GM18951 (cell line): ENCODE data around the gene TOLLIP.
"Not testable (repeated sequence)": the region's sequence is repeated elsewhere in the genome, so short reads cannot be mapped to it uniquely, and the experiment has no call there.

Experiments
- POLR2A ChIP-seq: IDR thresholded peaks from 4 replicates; pipeline ENCODE4 v1.6.1; 2011; ENCODE audit warnings: mild to moderate bottlenecking; ENCODE audit not compliant: insufficient read length, insufficient read depth; ENCODE audit errors: extremely low read depth
- in situ Hi-C: fragments of 300-500 bp; cut with MboI; formaldehyde crosslinking; loops from one replicate; pipeline ENCODE4 v1.12.0; 2022; ENCODE audit warnings: low sequenced_read_pairs, mixed read lengths, inconsistent platforms; ENCODE audit not compliant: unreplicated experiment

The TOLLIP gene

DNA sequence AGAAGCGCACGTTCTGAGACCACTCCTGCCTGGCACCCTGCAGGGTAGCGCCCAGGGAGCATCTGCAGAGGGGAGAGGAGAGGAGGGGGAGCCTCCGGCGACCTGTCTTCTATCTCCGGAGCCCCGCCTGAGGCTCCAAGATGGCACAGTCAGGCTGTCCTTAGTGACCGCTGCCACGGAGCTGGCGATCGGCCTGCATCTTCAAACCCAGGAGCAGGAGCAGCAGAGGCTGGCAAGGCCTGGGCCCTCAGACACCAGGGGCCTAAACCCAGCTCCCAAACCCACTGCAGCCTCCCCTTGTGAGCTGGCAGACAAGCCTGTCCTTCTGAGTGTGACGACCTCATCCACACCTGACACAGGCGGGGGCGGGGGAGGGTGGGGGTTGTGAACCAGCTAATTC lies 34.9 kb downstream of the TOLLIP start:
- no peak for TF ChIP-seq POLR2A
- in situ Hi-C loops, result no loop called here

DNA sequence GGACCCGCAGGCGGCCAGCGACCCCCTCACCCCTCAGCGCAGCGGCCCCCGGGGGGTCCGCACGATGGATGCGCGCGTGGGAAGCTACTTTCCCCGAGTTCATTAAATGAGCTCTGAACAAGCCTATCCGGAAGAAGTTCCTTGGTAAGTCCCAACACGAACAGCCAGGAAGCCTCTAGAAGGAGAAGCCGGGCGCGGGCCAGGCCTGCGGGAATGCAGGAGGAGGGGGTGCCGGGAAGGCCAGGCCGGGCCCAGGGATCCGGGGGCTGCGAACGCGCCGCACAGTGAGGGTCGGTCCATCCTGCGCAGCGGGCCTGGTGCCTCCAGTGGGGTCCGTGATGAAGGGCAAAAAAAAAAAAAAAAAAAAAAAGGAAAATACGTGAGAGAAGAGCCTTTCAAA lies 36.9 kb downstream of the TOLLIP start:
- in situ Hi-C loops, result no loop called here

DNA sequence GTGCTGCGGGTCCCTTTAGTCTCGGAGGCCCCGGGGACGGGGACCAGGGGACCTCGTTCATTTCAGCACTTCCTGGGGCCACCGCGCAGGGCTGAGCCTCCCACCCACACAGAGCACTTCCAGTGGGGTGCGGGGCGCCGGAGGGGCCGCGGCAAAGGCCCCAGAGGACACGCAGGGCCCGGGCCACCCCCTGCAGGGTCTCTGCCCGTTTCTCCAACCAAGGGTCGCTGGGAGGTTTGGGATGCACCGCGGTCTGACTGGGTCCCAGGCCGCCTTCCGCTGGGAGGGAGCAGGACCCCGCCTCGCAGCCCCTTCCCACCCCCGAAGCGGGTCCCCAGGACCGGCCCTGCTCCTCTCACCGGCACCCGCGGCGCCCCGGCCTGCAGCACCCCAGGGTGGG lies 37.5 kb downstream of the TOLLIP start:
- TF ChIP-seq POLR2A, result no peak

More for the DNA sequence above, 36.9 kb downstream of the TOLLIP start:
- TF ChIP-seq POLR2A, result no peak

DNA sequence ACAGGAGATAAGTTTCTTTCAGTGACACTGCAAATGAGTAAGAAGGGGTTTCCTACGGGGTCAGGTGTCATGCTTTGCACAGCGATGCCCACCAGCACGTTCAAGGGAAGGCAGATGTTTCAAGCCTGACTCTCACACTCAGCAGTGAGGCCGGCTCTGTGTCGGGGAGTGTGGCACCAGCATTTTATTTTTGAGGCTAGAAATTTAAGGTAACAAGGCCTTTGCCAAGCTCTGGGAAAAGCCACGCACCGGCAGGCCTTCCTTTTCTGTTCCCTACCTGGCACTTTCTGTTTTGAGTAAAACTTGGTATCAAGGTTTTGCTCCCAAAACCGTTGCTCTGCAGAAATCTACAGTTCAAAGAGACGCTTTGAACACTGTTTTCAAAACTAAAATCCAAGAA lies 38.0 kb downstream of the TOLLIP start:
- in situ Hi-C loops, result no loop called here
- TF ChIP-seq POLR2A, result no peak

More for the DNA sequence above, 37.5 kb downstream of the TOLLIP start:
- in situ Hi-C loops, result no loop called here

DNA sequence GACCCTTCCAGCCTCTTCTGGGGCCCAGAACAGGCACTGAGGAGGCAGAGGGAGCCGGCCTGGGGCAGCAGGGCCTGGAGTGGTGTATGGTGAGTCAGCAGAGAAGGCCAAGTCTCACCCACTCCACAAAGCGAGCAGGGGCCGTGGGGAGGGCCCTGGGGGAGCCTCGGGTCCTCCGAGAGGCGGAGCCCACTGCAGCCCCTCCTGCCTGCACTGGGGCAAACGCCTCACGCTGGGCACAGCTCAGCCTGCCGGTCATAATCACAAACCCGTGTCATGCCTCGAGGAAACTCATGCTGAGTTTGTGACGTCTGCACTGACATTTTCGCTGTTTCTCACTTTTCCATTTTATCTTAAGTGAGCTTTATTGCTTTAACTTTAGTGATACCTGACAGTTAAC lies 38.4 kb downstream of the TOLLIP start:
- in situ Hi-C loops, result no loop called here
- TF ChIP-seq POLR2A, result no peak

DNA sequence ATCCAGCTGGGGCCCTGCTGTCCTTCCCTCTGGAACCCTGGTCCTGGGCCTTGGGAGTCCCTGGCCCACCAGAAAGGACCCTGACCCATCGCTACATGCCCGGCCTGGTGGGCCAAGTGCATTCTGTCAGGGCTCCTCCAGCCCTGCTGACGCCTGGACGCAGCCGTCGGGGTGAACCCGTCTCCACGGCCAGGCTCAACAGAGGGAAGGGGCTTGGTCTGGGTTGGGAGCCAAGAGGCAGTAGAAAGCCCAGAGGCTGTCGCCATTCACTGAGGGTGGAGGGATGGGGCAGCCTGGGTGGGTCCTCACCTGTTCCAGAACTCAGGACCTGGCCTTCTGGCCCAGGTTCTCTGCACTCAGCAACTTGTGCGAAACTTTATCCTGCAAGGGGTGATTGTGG lies 39.0 kb downstream of the TOLLIP start:
- TF ChIP-seq POLR2A, result no peak
- in situ Hi-C loops, result no loop called here

DNA sequence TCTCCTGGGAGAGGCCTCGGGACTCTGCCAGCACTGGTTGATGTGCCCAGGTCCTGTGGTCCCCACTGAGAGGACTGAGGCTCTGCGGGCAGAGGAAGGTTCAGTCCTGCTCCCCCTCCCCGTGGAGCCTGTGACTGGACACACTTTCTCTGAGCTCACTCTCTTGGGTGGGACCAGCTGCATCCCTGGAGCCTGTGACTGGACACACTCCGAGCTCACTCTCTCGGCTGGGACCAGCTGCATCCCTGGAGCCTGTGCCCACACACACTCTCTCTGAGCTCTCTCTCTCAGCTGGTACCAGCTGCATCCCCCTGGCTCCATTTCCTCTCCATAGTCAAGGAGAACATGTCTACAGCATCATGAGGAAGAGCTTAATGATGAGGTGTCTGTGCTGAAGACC lies 39.5 kb downstream of the TOLLIP start:
- TF ChIP-seq POLR2A, result no peak
- in situ Hi-C loops, result no loop called here

DNA sequence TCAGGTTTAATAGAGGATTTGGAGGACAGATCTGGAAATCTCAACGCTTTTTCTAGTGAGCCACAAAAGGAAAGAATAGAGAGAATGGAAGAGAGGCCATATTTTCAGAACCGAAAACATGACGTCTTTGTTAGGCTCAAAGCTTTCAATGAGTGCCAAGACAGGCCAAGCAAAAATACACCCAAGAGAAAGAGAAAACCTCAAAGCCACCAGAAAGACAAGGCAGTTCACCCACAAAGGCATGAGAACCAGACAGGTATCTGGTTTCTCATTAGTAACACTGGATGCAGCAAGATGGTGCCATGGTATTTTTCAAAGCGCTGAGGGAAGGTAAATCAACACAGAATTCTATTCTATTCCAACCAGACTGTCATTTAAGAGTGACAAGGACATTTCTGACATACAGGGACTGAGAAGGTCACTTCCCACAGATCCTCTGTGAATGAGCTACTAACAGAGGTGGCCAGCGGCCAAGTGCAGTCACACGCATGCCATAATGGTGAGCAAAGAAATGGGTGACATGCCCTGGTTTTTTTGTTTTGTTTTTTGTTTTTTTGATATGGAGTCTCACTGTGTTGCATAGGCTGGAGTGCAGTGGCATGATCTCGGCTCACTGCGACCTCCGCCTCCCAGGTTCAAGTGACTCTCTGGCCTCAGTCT lies 41.9 kb downstream of the TOLLIP start:
- in situ Hi-C loops, result no loop called here
- no peak for TF ChIP-seq POLR2A

DNA sequence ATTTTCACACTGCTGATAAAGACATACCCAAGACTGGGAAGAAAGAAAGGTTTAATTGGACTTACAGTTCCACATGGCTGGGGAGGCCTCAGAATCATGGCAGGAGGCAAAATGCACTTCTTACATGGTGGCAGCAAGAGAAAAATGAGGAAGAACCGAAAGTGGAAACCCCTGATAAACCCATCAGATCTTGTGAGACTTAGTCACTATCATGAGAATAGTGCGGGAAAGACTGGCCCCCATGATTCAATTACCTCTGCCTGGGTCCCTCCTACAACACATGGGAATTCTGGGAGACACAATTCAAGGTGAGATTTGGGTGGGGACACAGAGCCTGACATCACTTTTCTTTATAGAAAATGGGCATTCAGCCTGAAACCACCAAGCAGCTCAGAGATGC lies 42.5 kb downstream of the TOLLIP start:
- in situ Hi-C loops, result not testable (repeated sequence)

DNA sequence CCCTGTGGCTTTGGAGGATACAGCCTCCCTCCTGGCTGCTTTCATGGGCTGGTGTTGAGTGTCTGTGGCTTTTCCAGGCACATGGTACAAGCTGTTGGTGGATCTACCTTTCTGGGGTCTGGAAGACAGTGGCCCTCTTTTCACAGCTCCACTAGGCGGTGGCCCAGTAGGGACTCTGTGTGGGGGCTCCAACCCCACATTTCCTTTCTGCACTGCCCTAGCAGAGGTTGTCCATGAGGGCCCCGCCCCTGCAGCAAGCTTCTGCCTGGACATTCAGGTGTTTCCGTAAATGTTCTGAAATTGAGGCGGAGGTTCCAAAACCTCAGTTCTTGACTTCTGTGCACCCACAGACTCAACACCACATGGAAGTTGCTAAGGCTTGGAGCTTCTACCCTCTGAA lies 44.0 kb downstream of the TOLLIP start:
- in situ Hi-C loops, result not testable (repeated sequence)

DNA sequence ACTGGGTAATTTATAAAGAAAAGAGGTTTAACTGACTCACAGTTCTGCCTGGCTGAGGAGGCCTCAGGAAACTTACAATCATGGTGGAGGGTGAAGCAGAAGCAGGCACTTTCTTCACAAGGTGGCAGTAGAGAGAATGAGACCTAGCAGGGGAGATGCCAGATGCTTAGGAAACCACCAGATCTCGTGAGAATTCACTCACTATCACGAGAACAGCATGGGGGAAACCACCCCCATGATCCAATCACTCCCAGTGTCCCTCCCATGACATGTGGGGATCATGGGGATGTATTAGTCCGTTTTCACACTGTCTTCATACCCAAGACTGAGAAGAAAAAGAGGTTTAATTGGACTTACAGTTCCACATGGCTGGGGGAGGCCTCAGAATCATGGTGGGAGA lies 45.0 kb downstream of the TOLLIP start:
- in situ Hi-C loops, result not testable (repeated sequence)

DNA sequence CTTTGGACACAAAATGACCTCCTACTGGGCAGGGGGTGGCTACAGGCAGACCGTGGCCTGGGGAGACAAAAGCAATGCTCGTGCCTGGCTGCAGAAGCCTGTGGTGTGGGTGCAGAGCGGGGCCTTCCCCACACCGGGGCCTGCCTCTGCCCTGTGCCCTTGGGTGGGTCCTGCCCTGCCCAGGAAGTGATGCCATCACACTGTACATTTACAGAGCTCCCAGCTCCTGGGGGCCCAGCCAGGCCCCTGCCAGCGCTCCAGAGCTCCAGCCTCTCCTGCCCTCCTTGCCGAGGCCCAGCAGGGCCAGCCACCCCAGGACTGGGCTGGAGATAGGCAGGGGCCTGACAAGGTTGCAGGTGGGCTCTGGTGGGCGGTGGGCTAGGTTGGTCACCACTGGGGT lies 46.4 kb downstream of the TOLLIP start:
- TF ChIP-seq POLR2A, result no peak
- in situ Hi-C loops, result no loop called here

DNA sequence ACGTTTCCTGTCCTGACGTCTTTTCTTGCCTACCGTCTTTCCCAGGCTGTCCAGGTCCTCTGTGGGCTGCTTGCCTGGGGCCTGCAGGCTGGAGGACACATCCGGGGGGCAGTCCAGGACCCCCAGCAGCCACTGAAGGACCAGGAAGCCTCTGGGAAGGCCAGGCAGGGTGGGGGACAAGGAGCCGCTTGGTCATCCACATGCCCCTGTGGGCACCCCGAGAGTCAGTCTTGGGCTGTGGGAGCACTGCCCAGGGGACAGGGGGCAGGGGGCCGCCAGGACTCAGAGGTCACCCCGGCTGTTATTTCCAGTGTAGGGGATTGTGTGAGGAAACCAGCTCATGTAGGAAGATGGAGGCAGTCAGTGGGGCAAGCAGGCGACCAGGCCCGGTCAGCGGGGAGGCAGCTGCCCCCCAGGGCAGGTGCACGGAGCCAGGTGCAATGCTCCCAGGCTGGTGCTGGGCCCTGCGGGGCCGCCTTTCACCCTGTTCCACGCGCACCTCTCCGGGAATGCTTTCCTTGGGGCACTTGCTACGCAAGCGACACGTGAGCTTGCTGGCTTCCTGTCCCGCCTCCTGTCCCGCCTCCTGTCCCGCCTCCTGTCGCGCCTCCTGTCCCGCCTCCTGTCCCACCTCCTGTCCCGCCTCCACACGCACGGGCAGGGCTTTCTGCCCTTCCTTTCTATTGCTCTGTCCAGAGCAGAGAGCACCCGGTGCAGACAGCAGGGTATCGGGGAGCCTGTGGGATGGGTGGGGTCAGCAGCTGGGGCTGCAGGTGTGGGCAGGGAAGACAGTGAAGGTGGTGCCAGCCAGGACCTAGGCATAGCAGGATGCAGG lies 47.0 kb downstream of the TOLLIP start:
- in situ Hi-C loops, result no loop called here
- peak; percentile 67 for TF ChIP-seq POLR2A

DNA sequence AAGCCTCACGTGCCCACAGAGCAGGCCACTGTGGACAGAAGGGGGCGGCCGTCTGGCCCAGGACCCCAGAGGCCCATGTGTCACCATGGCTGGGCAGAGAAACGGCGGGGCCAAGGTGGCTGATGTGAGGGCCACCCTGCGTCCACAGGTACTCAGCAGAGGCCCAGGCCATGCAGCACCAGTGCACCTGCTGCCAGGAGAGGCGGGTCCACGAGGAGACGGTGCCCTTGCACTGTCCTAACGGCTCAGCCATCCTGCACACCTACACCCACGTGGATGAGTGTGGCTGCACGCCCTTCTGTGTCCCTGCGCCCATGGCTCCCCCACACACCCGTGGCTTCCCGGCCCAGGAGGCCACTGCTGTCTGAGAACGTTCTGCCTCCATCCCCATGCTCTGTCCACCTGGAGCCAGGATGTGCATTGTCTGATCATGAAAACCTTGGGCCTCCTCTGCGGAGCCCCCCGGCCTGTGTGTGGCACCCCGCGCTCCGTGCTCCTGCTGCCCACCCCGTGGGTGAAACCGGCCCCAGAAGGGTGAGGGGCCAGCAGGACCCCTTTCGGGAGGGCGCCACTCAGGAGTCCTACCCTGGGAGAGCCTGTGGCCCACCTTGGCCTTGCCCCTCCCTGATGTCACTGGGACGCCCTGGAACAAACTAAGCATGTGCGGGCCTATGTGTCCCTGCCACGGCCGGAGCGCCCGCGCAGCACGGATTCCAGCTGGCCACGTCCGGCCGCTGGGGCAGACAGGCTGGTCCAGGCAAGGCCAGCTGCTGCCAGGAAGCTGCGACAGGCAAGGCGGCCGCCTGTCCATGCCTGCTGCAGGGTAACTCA lies 48.0 kb downstream of the TOLLIP start:
- no peak for TF ChIP-seq POLR2A
- in situ Hi-C loops, result no loop called here
